ENCODE data around the gene NKX6-1.

GRCh38 chr4:84501721-84502267 lies 2.7 kb upstream of the NKX6-1 start:
- TF ChIP-seq ZNF274 (IDR thresholded peaks at IDR 0.05; ENCODE audit: low read depth, low read length) = no peak
- no peak for TF ChIP-seq YY1 (IDR thresholded peaks at IDR 0.05; ENCODE audit: insufficient read depth, insufficient read length)
- TF ChIP-seq SUZ12 (IDR thresholded peaks at IDR 0.05; ENCODE audit: extremely low read depth, insufficient read depth, insufficient read length) = peak; percentile 72

All from NT2/D1 (cell line).